K562 (cell line): ENCODE results near the gene SLC26A1. TPM values are rescaled to one million over a fixed set of nuclear protein-coding genes. Genes with fewer than 3 reads are reported as not detected.

ENCODE experiments used
- C11orf30 ChIP-seq: fragments of 450-650 bp; IDR thresholded peaks from 2 replicates; pipeline ENCODE4 v1.6.1; 2016; ENCODE audit warnings: low read depth, mild to moderate bottlenecking
- CBX3 ChIP-seq, 2 experiments: IDR thresholded peaks; 1 replicate in 1 of 2; 2 replicates in 1 of 2; pipeline ENCODE4 v1.6.1; 2012; ENCODE audit warnings: inconsistent platforms in 2 of 2, low read length in 2 of 2, borderline replicate concordance in 1 of 2, control low read depth in 1 of 2
- CLOCK ChIP-seq: fragments of 250-450 bp; sonication (Bioruptor Pico); IDR thresholded peaks from 2 replicates; pipeline ENCODE4 v1.4.0; 2020; ENCODE audit warnings: mild to moderate bottlenecking, moderate library complexity, borderline replicate concordance
- ETV5 ChIP-seq: sonication (generic); formaldehyde crosslinking; IDR thresholded peaks from 2 replicates; pipeline ENCODE4 v1.4.0; 2020; ENCODE audit warnings: low read depth, mild to moderate bottlenecking, missing genetic modification reagents
- FUS ChIP-seq: fragments of 200-400 bp; formaldehyde crosslinking; optimal IDR thresholded peaks from 2 replicates; pipeline ENCODE3; 2017; ENCODE audit warnings: low read depth, low read length
- HDAC8 ChIP-seq: fragments of 450-650 bp; IDR thresholded peaks from 2 replicates; pipeline ENCODE4 v1.6.1; 2016; ENCODE audit warnings: mild to moderate bottlenecking, missing genetic modification characterization, moderate library complexity, missing compliant biosample characterization
- KAT7 ChIP-seq: sonication (generic); formaldehyde crosslinking; IDR thresholded peaks from 2 replicates; pipeline ENCODE4 v1.8.0; 2022; ENCODE audit warnings: missing genetic modification reagents, mild to moderate bottlenecking, borderline replicate concordance
- MAX ChIP-seq: sonication (generic); formaldehyde crosslinking; IDR thresholded peaks from 2 replicates; pipeline ENCODE4 v1.9.0; 2022; ENCODE audit warnings: mild to moderate bottlenecking, missing genetic modification reagents
- PHTF2 ChIP-seq: fragments of 250-450 bp; sonication (Bioruptor Pico); IDR thresholded peaks from 2 replicates; pipeline ENCODE4 v1.5.0; 2021; ENCODE audit warnings: mild to moderate bottlenecking
- POLR2B ChIP-seq: fragments of 450-650 bp; IDR thresholded peaks from 2 replicates; pipeline ENCODE4 v1.6.1; 2018; ENCODE audit warnings: low read depth; ENCODE audit not compliant: partially characterized antibody
- POLR3A ChIP-seq: IDR thresholded peaks from 2 replicates; pipeline ENCODE4 v1.6.1; 2011; ENCODE audit warnings: borderline replicate concordance, mild to moderate bottlenecking, moderate library complexity; ENCODE audit not compliant: insufficient read length, insufficient read depth; ENCODE audit errors: extremely low read depth
- RNF219 ChIP-seq: fragments of 250-450 bp; sonication (Bioruptor Pico); IDR thresholded peaks from 2 replicates; pipeline ENCODE4 v1.5.0; 2022; ENCODE audit warnings: mild to moderate bottlenecking
- U2AF1 ChIP-seq: fragments of 200-400 bp; formaldehyde crosslinking; optimal IDR thresholded peaks from 2 replicates; pipeline ENCODE3; 2017; ENCODE audit warnings: mild to moderate bottlenecking, low read depth, low read length, moderate library complexity
- ZBTB17 ChIP-seq: fragments of 450-650 bp; formaldehyde crosslinking; IDR thresholded peaks from 2 replicates; pipeline ENCODE4 v1.4.0; 2020; ENCODE audit warnings: mild to moderate bottlenecking
- ZC3H8 ChIP-seq: fragments of 450-650 bp; IDR thresholded peaks from 2 replicates; pipeline ENCODE4 v1.6.1; 2017
- ZNF197 ChIP-seq: fragments of 200-800 bp; sonication (Bioruptor generic); IDR thresholded peaks from 2 replicates; pipeline ENCODE4 v1.6.1; 2016; ENCODE audit warnings: low read depth, missing genetic modification characterization, missing compliant biosample characterization
- ZNF239 ChIP-seq: fragments of 250-450 bp; sonication (Bioruptor Pico); IDR thresholded peaks from 2 replicates; pipeline ENCODE4 v1.4.0; 2020; ENCODE audit warnings: mild to moderate bottlenecking
- ZNF253 ChIP-seq: fragments of 250-450 bp; sonication (Bioruptor Pico); conservative IDR thresholded peaks from 2 replicates; pipeline ENCODE4 v1.6.1; 2021; ENCODE audit warnings: mild to moderate bottlenecking
- polyA plus RNA-seq, 8 experiments: library from polyadenylated mRNA; depleted of rRNA in 4 of 8; stranded (reverse) in 5 of 8; unstranded in 3 of 8; fragments of >200 nt; fragmentation: Nextera tagmentation in 2 of 8; fragmentation: Illumina TruSeq in 1 of 8; extraction: Ambion mirVana in 2 of 8; extraction: Trizol in 1 of 8; gene quantifications; 2 replicates each; pipeline versions ENCODE4 v1.2.1 to v1.2.3, GENCODE V29; 2011 to 2014; ENCODE audit warnings: inconsistent platforms in 1 of 8, missing spikeins in 1 of 8
- total RNA-seq, 7 experiments: library from RNA; depleted of rRNA in 6 of 7; stranded (reverse); fragments of >200 nt in 6 of 7; fragmentation: Illumina TruSeq in 2 of 7; extraction: Trizol in 2 of 7; gene quantifications; 2 replicates each; pipeline versions ENCODE4 v1.2.1 to v1.2.3, GENCODE V29; 2011 to 2021; ENCODE audit warnings: low replicate concordance in 1 of 7
- TF ChIP-seq, protein P1 (sequence below): fragments of 250-450 bp; sonication (Bioruptor Pico); IDR thresholded peaks from 2 replicates; pipeline ENCODE4 v1.5.0; 2020; ENCODE audit warnings: mild to moderate bottlenecking
- TF ChIP-seq, protein P2 (sequence below): fragments of 250-450 bp; sonication (Bioruptor Pico); IDR thresholded peaks from 2 replicates; pipeline ENCODE4 v1.4.0; 2020; ENCODE audit warnings: mild to moderate bottlenecking, moderate library complexity

The SLC26A1 gene
- total and polyA plus RNA-seq, 9 of the 15 experiments (the other 6 are each of a cell fraction or from before 2014, with no cell fraction given): 0.11 to 4.2 (median 0.95) TPM

DNA sequence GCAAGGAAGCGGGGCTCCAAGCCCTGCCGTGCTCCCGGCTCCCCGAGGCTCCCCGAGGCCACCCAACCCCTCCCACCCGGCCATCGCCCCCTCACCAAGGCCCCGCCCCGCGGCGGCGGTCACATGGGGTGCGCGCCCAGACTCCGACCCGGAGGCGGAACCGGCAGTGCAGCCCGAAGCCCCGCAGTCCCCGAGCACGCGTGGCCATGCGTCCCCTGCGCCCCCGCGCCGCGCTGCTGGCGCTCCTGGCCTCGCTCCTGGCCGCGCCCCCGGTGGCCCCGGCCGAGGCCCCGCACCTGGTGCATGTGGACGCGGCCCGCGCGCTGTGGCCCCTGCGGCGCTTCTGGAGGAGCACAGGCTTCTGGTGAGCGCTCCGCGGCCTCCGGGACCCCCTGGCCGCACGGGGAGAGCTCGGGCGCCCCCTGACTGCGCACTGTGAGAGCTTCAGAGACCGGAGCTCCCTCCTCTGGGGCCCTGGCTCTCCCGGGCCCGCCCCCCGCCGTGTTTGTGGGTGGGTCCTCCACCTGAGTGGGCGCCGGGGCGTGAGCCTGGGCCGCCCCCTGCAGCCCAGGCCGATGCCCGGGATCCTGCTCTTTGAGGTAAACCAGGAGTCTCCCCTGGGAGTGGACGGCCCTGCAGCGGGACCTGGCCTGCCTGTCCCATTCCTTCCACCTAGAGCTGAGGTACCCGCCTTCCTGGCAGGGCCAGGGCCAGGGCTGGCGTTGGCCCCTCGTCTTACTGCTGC is 6.2 kb downstream of the SLC26A1 start, which contains the start of gene IDUA (continued):
- TF ChIP-seq U2AF1: peak; percentile 59
- TF ChIP-seq, protein P1, sequence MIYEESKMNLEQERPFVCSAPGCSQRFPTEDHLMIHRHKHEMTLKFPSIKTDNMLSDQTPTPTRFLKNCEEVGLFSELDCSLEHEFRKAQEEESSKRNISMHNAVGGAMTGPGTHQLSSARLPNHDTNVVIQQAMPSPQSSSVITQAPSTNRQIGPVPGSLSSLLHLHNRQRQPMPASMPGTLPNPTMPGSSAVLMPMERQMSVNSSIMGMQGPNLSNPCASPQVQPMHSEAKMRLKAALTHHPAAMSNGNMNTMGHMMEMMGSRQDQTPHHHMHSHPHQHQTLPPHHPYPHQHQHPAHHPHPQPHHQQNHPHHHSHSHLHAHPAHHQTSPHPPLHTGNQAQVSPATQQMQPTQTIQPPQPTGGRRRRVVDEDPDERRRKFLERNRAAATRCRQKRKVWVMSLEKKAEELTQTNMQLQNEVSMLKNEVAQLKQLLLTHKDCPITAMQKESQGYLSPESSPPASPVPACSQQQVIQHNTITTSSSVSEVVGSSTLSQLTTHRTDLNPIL (CRISPR knock-in tag): no peak
- TF ChIP-seq PHTF2 (CRISPR knock-in tag): no peak
- TF ChIP-seq POLR2B: no peak
- TF ChIP-seq ZNF253 (CRISPR knock-in tag): no peak
- no peak for TF ChIP-seq RNF219 (CRISPR knock-in tag)
- no peak for TF ChIP-seq ZNF239 (CRISPR knock-in tag)
- TF ChIP-seq ZC3H8: no peak
- no peak for TF ChIP-seq HDAC8 (tag)
- TF ChIP-seq ZNF197: no peak
- no peak for TF ChIP-seq CLOCK (CRISPR knock-in tag)
- no peak for TF ChIP-seq CBX3 (IDR thresholded peaks at IDR 0.05; ENCODE audit: borderline replicate concordance in 1 of 2, low read length in 2 of 2)
- TF ChIP-seq MAX (CRISPR knock-in tag): peak; percentile 74
- TF ChIP-seq ZBTB17 (CRISPR knock-in tag): 0 out of 2 replicates have a peak, but pooled peaks have one; percentile 30
- no peak for TF ChIP-seq C11orf30
- TF ChIP-seq, protein P2, sequence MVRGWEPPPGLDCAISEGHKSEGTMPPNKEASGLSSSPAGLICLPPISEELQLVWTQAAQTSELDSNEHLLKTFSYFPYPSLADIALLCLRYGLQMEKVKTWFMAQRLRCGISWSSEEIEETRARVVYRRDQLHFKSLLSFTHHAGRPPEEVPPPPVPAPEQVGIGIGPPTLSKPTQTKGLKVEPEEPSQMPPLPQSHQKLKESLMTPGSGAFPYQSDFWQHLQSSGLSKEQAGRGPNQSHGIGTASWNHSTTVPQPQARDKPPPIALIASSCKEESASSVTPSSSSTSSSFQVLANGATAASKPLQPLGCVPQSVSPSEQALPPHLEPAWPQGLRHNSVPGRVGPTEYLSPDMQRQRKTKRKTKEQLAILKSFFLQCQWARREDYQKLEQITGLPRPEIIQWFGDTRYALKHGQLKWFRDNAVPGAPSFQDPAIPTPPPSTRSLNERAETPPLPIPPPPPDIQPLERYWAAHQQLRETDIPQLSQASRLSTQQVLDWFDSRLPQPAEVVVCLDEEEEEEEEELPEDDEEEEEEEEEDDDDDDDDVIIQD (CRISPR knock-in tag): no peak
- peak; percentile 71 for TF ChIP-seq FUS
- TF ChIP-seq POLR3A: no peak
- TF ChIP-seq KAT7 (CRISPR knock-in tag): peak; percentile 91
- peak; percentile 56; the same call in 1 of the 2 replicates for TF ChIP-seq ETV5 (CRISPR knock-in tag)
